H9 (cell line): ENCODE results near the gene COLQ. TPM values are rescaled to one million over a fixed set of nuclear protein-coding genes. Genes with fewer than 3 reads are reported as not detected.

Source experiments
- DNase-seq: peaks from one replicate; pipeline ENCODE4 v3.0.0-alpha.2; 2017
- H2AFZ ChIP-seq: one replicate; pipeline ENCODE4 v1.6.1; 2013; ENCODE audit warnings: mild to moderate bottlenecking, low read length, control low read depth, moderate library complexity
- H2AK5ac ChIP-seq: 2 replicates; pipeline ENCODE4 v1.6.1; 2013; ENCODE audit warnings: low read length, control low read depth, mixed read lengths; ENCODE audit not compliant: insufficient read length
- H2BK120ac ChIP-seq: one replicate; pipeline ENCODE4 v1.6.1; 2013; ENCODE audit warnings: low read depth, mild to moderate bottlenecking, low read length, control low read depth, inconsistent platforms; ENCODE audit not compliant: poor library complexity, severe bottlenecking
- H2BK12ac ChIP-seq: 2 replicates; pipeline ENCODE4 v1.6.1; 2013; ENCODE audit warnings: low read length, control low read depth, mixed read lengths, low read depth; ENCODE audit not compliant: insufficient read length
- H2BK15ac ChIP-seq: 2 replicates; pipeline ENCODE4 v1.6.1; 2013; ENCODE audit warnings: low read depth, low read length, control low read depth
- H2BK20ac ChIP-seq: one replicate; pipeline ENCODE4 v1.6.1; 2013; ENCODE audit warnings: low read depth, mild to moderate bottlenecking, low read length, control low read depth, inconsistent platforms; ENCODE audit not compliant: poor library complexity, severe bottlenecking
- H2BK5ac ChIP-seq: 2 replicates; pipeline ENCODE4 v1.6.1; 2013; ENCODE audit warnings: low read length, control low read depth, mixed read lengths; ENCODE audit not compliant: insufficient read length
- H3K14ac ChIP-seq: 2 replicates; pipeline ENCODE4 v1.6.1; 2013; ENCODE audit warnings: low read length, control low read depth; ENCODE audit not compliant: insufficient read depth
- H3K18ac ChIP-seq: 2 replicates; pipeline ENCODE4 v1.6.1; 2013; ENCODE audit warnings: low read depth, mild to moderate bottlenecking, mixed read lengths, low read length, control low read depth; ENCODE audit not compliant: insufficient read length
- H3K23ac ChIP-seq: 2 replicates; pipeline ENCODE4 v1.6.1; 2013; ENCODE audit warnings: low read length, control low read depth, mixed read lengths, low read depth; ENCODE audit not compliant: insufficient read length
- H3K23me2 ChIP-seq: 2 replicates; pipeline ENCODE4 v1.6.1; 2013; ENCODE audit warnings: low read depth, mild to moderate bottlenecking, mixed read lengths, low read length, control low read depth; ENCODE audit not compliant: insufficient read length, poor library complexity, severe bottlenecking
- H3K27ac ChIP-seq: 2 replicates; pipeline ENCODE4 v1.5.1; 2013; ENCODE audit warnings: low read length, control low read depth, mixed read lengths, low read depth; ENCODE audit not compliant: insufficient read length
- H3K27me3 ChIP-seq: 2 replicates; pipeline ENCODE4 v1.6.1; 2013; ENCODE audit warnings: low read length, control low read depth, inconsistent platforms; ENCODE audit not compliant: insufficient read depth
- H3K4ac ChIP-seq: 2 replicates; pipeline ENCODE4 v1.6.1; 2013; ENCODE audit warnings: low read depth, mild to moderate bottlenecking, control low read depth, inconsistent platforms, low read length, moderate library complexity
- H3K4me1 ChIP-seq: 2 replicates; pipeline ENCODE4 v1.6.1; 2013; ENCODE audit warnings: low read length, control low read depth, inconsistent platforms; ENCODE audit not compliant: insufficient read depth
- H3K4me2 ChIP-seq: 2 replicates; pipeline ENCODE4 v1.6.1; 2013; ENCODE audit warnings: low read length, control low read depth, mixed read lengths; ENCODE audit not compliant: insufficient read length, insufficient read depth
- H3K56ac ChIP-seq: 2 replicates; pipeline ENCODE4 v1.6.1; 2013; ENCODE audit warnings: low read depth, mild to moderate bottlenecking, mixed read lengths, low read length, control low read depth; ENCODE audit not compliant: insufficient read length
- H3K79me1 ChIP-seq: 2 replicates; pipeline ENCODE4 v1.6.1; 2013; ENCODE audit warnings: low read depth, mild to moderate bottlenecking, moderate library complexity, low read length, control low read depth, inconsistent platforms; ENCODE audit not compliant: insufficient read depth, poor library complexity, severe bottlenecking
- H3K79me2 ChIP-seq: 2 replicates; pipeline ENCODE4 v1.6.1; 2013; ENCODE audit warnings: low read length, control low read depth, inconsistent platforms; ENCODE audit not compliant: insufficient read depth
- H3K9ac ChIP-seq: 2 replicates; pipeline ENCODE4 v1.6.1; 2013; ENCODE audit warnings: low read length, control low read depth, mixed read lengths; ENCODE audit not compliant: insufficient read length; ENCODE audit errors: extremely low read depth
- H3K9me3 ChIP-seq: one replicate; pipeline ENCODE4 v1.6.1; 2013; ENCODE audit warnings: low read depth, low read length, inconsistent platforms; ENCODE audit not compliant: control insufficient read depth
- H3T11ph ChIP-seq: one replicate; pipeline ENCODE4 v1.6.1; 2013; ENCODE audit warnings: mild to moderate bottlenecking, low read length, control low read depth, inconsistent platforms
- H4K20me1 ChIP-seq: one replicate; pipeline ENCODE4 v1.6.1; 2013; ENCODE audit not compliant: control insufficient read depth, insufficient read length, insufficient read depth
- H4K5ac ChIP-seq: 2 replicates; pipeline ENCODE4 v1.6.1; 2013; ENCODE audit warnings: low read depth, mild to moderate bottlenecking, mixed read lengths, low read length, control low read depth; ENCODE audit not compliant: insufficient read length
- H4K8ac ChIP-seq: replicated peaks from 2 replicates; pipeline ENCODE4 v1.6.1; 2013; ENCODE audit warnings: low read length, control low read depth, mixed read lengths, low read depth; ENCODE audit not compliant: insufficient read length
- H4K91ac ChIP-seq: 2 replicates; pipeline ENCODE4 v1.6.1; 2013; ENCODE audit warnings: low read depth, mild to moderate bottlenecking, moderate library complexity, mixed read lengths, low read length, control low read depth; ENCODE audit not compliant: insufficient read length
- H3K27ac Mint-ChIP-seq, 3 experiments: 2 replicates in 2 of 3; 3 replicates in 1 of 3; pipeline ENCODE4 v1.8.0; 2020 to 2021; ENCODE audit warnings: mixed read lengths in 3 of 3, mild to moderate bottlenecking in 1 of 3, moderate library complexity in 1 of 3
- H3K27me3 Mint-ChIP-seq: 2 replicates; pipeline ENCODE4 v1.8.0; 2021; ENCODE audit warnings: low read depth, mild to moderate bottlenecking, moderate library complexity, mixed read lengths
- H3K36me3 Mint-ChIP-seq, 3 experiments: 2 replicates in 2 of 3; 3 replicates in 1 of 3; pipeline ENCODE4 v1.8.0; 2020 to 2021; ENCODE audit warnings: low read depth in 3 of 3, mixed read lengths in 3 of 3; ENCODE audit not compliant: insufficient read depth in 1 of 3
- H3K4me1 Mint-ChIP-seq, 2 experiments: 2 replicates each; pipeline ENCODE4 v1.8.0; 2020; ENCODE audit warnings: mixed read lengths in 2 of 2
- H3K4me3 Mint-ChIP-seq, 2 experiments: 2 replicates in 1 of 2; 3 replicates in 1 of 2; pipeline ENCODE4 v1.8.0; 2020 to 2021; ENCODE audit warnings: mild to moderate bottlenecking in 2 of 2, mixed read lengths in 2 of 2, moderate library complexity in 1 of 2
- H3K9me3 Mint-ChIP-seq, 2 experiments: 2 replicates in 1 of 2; 3 replicates in 1 of 2; pipeline ENCODE4 v1.8.0; 2020; ENCODE audit warnings: mild to moderate bottlenecking in 2 of 2, mixed read lengths in 2 of 2, moderate library complexity in 1 of 2
- WGBS: extraction: QIAGEN DNeasy Blood & Tissue Kit; methylation state at CpG from one replicate; pipeline ENCODE4 v1.1.7; 2013; ENCODE audit warnings: missing lambda C conversion rate, low lambda C conversion rate, mixed read lengths; ENCODE audit not compliant: insufficient read length; ENCODE audit errors: extremely low coverage; 5-methylcytosine and 5-hydroxymethylcytosine counted together
- total RNA-seq: library from RNA; stranded (reverse); gene quantifications from 2 replicates; pipeline ENCODE4 v1.2.1, GENCODE V29; 2021
- TF ChIP-seq, protein P1 (sequence below): fragments of 200-600 bp; sonication (generic); conservative IDR thresholded peaks from 3 replicates; pipeline ENCODE4 v1.8.0; 2021; ENCODE audit warnings: antibody characterized with exemption, mild to moderate bottlenecking

COLQ gene
- total RNA-seq, 1 experiment from 2014 or later = 0.61 TPM

DNA sequence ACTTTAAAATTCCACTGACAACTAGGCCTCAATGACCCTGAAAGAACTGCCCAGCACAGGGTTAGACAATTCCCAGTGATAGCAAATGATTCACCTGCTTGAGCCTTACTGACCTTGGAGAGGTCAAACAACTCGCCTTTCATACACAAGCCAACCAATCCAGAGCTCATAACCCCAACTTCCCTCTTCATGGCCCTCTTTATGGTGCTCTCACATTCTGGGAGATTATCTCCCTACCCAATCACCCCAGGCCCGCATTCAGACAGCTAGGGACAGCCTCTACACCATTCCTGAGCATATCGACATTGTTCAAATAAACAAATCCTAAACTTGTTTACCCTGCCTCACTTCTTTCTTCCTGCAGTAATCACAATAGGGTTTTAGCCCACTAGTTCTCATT, 32.2 kb upstream of the COLQ start:
- Histone ChIP-seq H3K23me2 (no peaks in the 10 kb centered on the region), H3K27ac (no peak overlapping the region), H3K27me3 (no peaks in the 10 kb centered on the region), H2BK15ac (no peak overlapping the region), H4K8ac (no peak overlapping the region), H4K91ac (no peak overlapping the region), H3K9ac (no peak overlapping the region), H3K9me3 (no peaks in the 10 kb centered on the region), H4K5ac (no peak overlapping the region), H2BK5ac (no peak overlapping the region), H2BK20ac (no peak overlapping the region), H2BK12ac (no peak overlapping the region), H3K4me2 (no peak overlapping the region), H3K79me1 (no peaks in the 10 kb centered on the region), H4K20me1 (no peaks in the 10 kb centered on the region), H3T11ph (no peak overlapping the region), H2AK5ac (no peak overlapping the region), H2BK120ac (no peak overlapping the region), H3K56ac (no peak overlapping the region), H2AFZ (no peak overlapping the region), H3K4ac (no peak overlapping the region), H3K18ac (no peak overlapping the region), H3K23ac (no peak overlapping the region), H3K14ac (no peak overlapping the region), H3K4me1 (no peaks in the 10 kb centered on the region), H3K79me2 (no peaks in the 10 kb centered on the region)
- H3K4me3 Mint-ChIP-seq = no peak overlapping the region
- no peak for DNase-seq
- no peaks in the 10 kb centered on the region for H3K27me3 Mint-ChIP-seq
- TF ChIP-seq, protein P1, sequence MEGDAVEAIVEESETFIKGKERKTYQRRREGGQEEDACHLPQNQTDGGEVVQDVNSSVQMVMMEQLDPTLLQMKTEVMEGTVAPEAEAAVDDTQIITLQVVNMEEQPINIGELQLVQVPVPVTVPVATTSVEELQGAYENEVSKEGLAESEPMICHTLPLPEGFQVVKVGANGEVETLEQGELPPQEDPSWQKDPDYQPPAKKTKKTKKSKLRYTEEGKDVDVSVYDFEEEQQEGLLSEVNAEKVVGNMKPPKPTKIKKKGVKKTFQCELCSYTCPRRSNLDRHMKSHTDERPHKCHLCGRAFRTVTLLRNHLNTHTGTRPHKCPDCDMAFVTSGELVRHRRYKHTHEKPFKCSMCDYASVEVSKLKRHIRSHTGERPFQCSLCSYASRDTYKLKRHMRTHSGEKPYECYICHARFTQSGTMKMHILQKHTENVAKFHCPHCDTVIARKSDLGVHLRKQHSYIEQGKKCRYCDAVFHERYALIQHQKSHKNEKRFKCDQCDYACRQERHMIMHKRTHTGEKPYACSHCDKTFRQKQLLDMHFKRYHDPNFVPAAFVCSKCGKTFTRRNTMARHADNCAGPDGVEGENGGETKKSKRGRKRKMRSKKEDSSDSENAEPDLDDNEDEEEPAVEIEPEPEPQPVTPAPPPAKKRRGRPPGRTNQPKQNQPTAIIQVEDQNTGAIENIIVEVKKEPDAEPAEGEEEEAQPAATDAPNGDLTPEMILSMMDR = no peak
- H3K4me1 Mint-ChIP-seq = peaks cover 2 to 9% of the 10 kb centered on the region in 2 experiments; a peak in 3 of 4 replicates
- peaks cover 0 to 4% (median 0%) of the 10 kb centered on the region in 3 experiments; a peak in 4 of 7 replicates for H3K36me3 Mint-ChIP-seq
- peaks cover 3 to 5% of the 10 kb centered on the region in 2 experiments; a peak in 2 of 5 replicates for H3K9me3 Mint-ChIP-seq
- WGBS = no CpG with 5 or more reads among the region's 3 CpGs
- no peak overlapping the region; a peak in 1 of 7 replicates for H3K27ac Mint-ChIP-seq
